K562 (cell line): ENCODE data around the gene MYO1A. TPM values are rescaled to one million over a fixed set of nuclear protein-coding genes. Genes with fewer than 3 reads are reported as not detected.

Source experiments
- ATAC-seq: fragments of 200-7000 bp; cut with Tn5 transposase; 3 replicates; pipeline ENCODE4 v1.9.1; 2020; ENCODE audit warnings: moderate library complexity
- BruUV-seq: library from RNA; stranded (reverse); fragments of 400-500 nt; replicated peaks from 2 replicates; lab custom pipeline; 2021; lab: Mats Ljungman, UMichigan
- CTCF ChIA-PET: fragments of 300-600 bp; formaldehyde crosslinking; extraction: SDS; loops from one replicate; lab custom pipeline; 2021; ENCODE audit warnings: low intra/inter-chr PET ratio; lab: Yijun Ruan, JAX
- POLR2A ChIA-PET: fragments of 300-600, 350-650 bp; sonication (Branson Sonifier 250); formaldehyde crosslinking; extraction: SDS; loops from one replicate; lab custom pipeline; 2021; ENCODE audit warnings: antibody characterized with exemption, inconsistent platforms; lab: Yijun Ruan, JAX
- DNase-seq, 4 experiments: peaks; one replicate each; pipeline versions ENCODE4 v3.0.0 to v3.0.0-alpha.2; 2011 to 2018; ENCODE audit warnings: low spot score in 3 of 4, mixed read lengths in 3 of 4; ENCODE audit errors: extremely low read depth in 1 of 4
- FAIRE-seq: peaks from 2 replicates; lab custom pipeline; 2011; peaks lifted over from hg19 to GRCh38; lab: Jason Lieb, UNC
- H2AFZ ChIP-seq: 2 replicates; pipeline ENCODE4 v1.6.0; 2011; ENCODE audit warnings: low read depth, low read length, control low read depth, inconsistent platforms
- H3K27ac ChIP-seq: fragments of 200-600 bp; 3 replicates; pipeline ENCODE4 v1.8.0; 2011; ENCODE audit warnings: low read depth, mild to moderate bottlenecking, control low read depth, inconsistent platforms, low read length, moderate library complexity, mixed read lengths; ENCODE audit errors: extremely low read depth
- H3K27me3 ChIP-seq, 2 experiments: fragments of 300-600 bp in 1 of 2; 2 replicates in 1 of 2; 3 replicates in 1 of 2; pipeline versions ENCODE4 v1.6.0 to v1.8.0; 2011; ENCODE audit warnings: inconsistent platforms in 2 of 2, low read length in 2 of 2, mild to moderate bottlenecking in 1 of 2, mixed read lengths in 1 of 2, moderate library complexity in 1 of 2; ENCODE audit not compliant: control insufficient read depth in 2 of 2, insufficient read depth in 2 of 2
- H3K36me3 ChIP-seq: fragments of 300-600 bp; 3 replicates; pipeline ENCODE4 v1.8.0; 2011; ENCODE audit warnings: mild to moderate bottlenecking, low read length, inconsistent platforms; ENCODE audit not compliant: control insufficient read depth, insufficient read depth
- H3K4me1 ChIP-seq, 2 experiments: fragments of 200-600 bp in 1 of 2; replicated peaks in 1 of 2; 2 replicates in 1 of 2; 3 replicates in 1 of 2; pipeline versions ENCODE4 v1.5.1 to v1.8.0; 2011; ENCODE audit warnings: inconsistent platforms in 2 of 2, low read length in 2 of 2, mild to moderate bottlenecking in 1 of 2, mixed read lengths in 1 of 2, moderate library complexity in 1 of 2; ENCODE audit not compliant: control insufficient read depth in 2 of 2, insufficient read depth in 2 of 2
- H3K4me2 ChIP-seq: 2 replicates; pipeline ENCODE4 v1.6.1; 2011; ENCODE audit warnings: low read length, control low read depth, inconsistent platforms, mixed read lengths; ENCODE audit not compliant: insufficient read depth
- H3K4me3 ChIP-seq: fragments of 200-600 bp; sonication (generic), shearing (Covaris generic); 2 replicates; pipeline ENCODE4 v1.5.1; 2016; ENCODE audit warnings: control low read depth, inconsistent platforms
- H3K79me2 ChIP-seq: fragments of 200-600 bp; 3 replicates; pipeline ENCODE4 v1.8.0; 2011; ENCODE audit warnings: low read length, inconsistent platforms; ENCODE audit not compliant: control insufficient read depth, insufficient read depth
- H3K9ac ChIP-seq, 2 experiments: 2 replicates each; pipeline versions ENCODE4 v1.6.0 to v1.6.1; 2011; ENCODE audit warnings: low read depth in 2 of 2, low read length in 2 of 2, control low read depth in 1 of 2, inconsistent platforms in 1 of 2, mild to moderate bottlenecking in 1 of 2, mixed read lengths in 1 of 2; ENCODE audit not compliant: insufficient read depth in 1 of 2
- H3K9me1 ChIP-seq: one replicate; pipeline ENCODE4 v1.6.0; 2011; ENCODE audit warnings: inconsistent platforms, mild to moderate bottlenecking, low read length, moderate library complexity; ENCODE audit not compliant: control insufficient read depth, insufficient read depth
- H3K9me3 ChIP-seq: replicated peaks from 2 replicates; pipeline ENCODE4 v1.5.1; 2011; ENCODE audit warnings: low read depth, low read length, inconsistent platforms; ENCODE audit not compliant: control insufficient read depth, insufficient read depth
- H4K20me1 ChIP-seq: replicated peaks from 2 replicates; pipeline ENCODE4 v1.6.1; 2011; ENCODE audit warnings: low read length, inconsistent platforms, mixed read lengths; ENCODE audit not compliant: control insufficient read depth, insufficient read depth
- CC2D1A ChIP-seq: fragments of 450-650 bp; IDR thresholded peaks from 2 replicates; pipeline ENCODE4 v1.6.1; 2017; ENCODE audit warnings: mild to moderate bottlenecking
- FOS ChIP-seq: IDR thresholded peaks from 3 replicates; pipeline ENCODE4 v1.6.1; 2011; ENCODE audit not compliant: insufficient read length; ENCODE audit errors: extremely low read depth
- POLR2AphosphoS2 ChIP-seq: IDR thresholded peaks from 2 replicates; pipeline ENCODE4 v1.6.1; 2012; ENCODE audit warnings: low read length, improper control_type of control experiment
- RCOR1 ChIP-seq, 2 experiments: IDR thresholded peaks; 2 replicates each; pipeline ENCODE4 v1.6.1; 2012; ENCODE audit warnings: low read depth in 2 of 2, low read length in 2 of 2, borderline replicate concordance in 1 of 2, improper control_type of control experiment in 1 of 2
- WGBS: fragments of 100-300 bp; shearing (Covaris generic); methylation state at CpG from one replicate; pipeline ENCODE4 v1.1.6; 2016; ENCODE audit warnings: low coverage, mixed read lengths; ENCODE audit not compliant: insufficient coverage; ENCODE audit errors: missing lambda C conversion rate; 5-methylcytosine and 5-hydroxymethylcytosine counted together
- in situ Hi-C: fragments of 300-500 bp; cut with MboI; formaldehyde crosslinking; loops from 4 replicates; pipeline ENCODE4 v1.15.0; 2018; ENCODE audit warnings: inconsistent platforms, mixed read lengths
- intact Hi-C: fragments of 100-400 bp; cut with micrococcal nuclease; formaldehyde crosslinking; loops from 2 replicates; pipeline ENCODE4 v1.14.2; 2022
- polyA plus RNA-seq, 8 experiments: library from polyadenylated mRNA; depleted of rRNA in 4 of 8; stranded (reverse) in 5 of 8; unstranded in 3 of 8; fragments of >200 nt; fragmentation: Nextera tagmentation in 2 of 8; fragmentation: Illumina TruSeq in 1 of 8; extraction: Ambion mirVana in 2 of 8; extraction: Trizol in 1 of 8; gene quantifications; 2 replicates each; pipeline versions ENCODE4 v1.2.1 to v1.2.3, GENCODE V29; 2011 to 2014; ENCODE audit warnings: inconsistent platforms in 1 of 8, missing spikeins in 1 of 8
- total RNA-seq, 7 experiments: library from RNA; depleted of rRNA in 6 of 7; stranded (reverse); fragments of >200 nt in 6 of 7; fragmentation: Illumina TruSeq in 2 of 7; extraction: Trizol in 2 of 7; gene quantifications; 2 replicates each; pipeline versions ENCODE4 v1.2.1 to v1.2.3, GENCODE V29; 2011 to 2021; ENCODE audit warnings: low replicate concordance in 1 of 7
- TF ChIP-seq, protein P1 (sequence below): sonication (generic); formaldehyde crosslinking; IDR thresholded peaks from 2 replicates; pipeline ENCODE4 v1.8.0; 2022; ENCODE audit warnings: mild to moderate bottlenecking, low read depth, missing genetic modification reagents

MYO1A gene
- total and polyA plus RNA-seq, 9 of the 15 experiments (the other 6 are each of a cell fraction or from before 2014, with no cell fraction given): 0.03 to 0.29 (median 0.14) TPM; not detected in 2

DNA sequence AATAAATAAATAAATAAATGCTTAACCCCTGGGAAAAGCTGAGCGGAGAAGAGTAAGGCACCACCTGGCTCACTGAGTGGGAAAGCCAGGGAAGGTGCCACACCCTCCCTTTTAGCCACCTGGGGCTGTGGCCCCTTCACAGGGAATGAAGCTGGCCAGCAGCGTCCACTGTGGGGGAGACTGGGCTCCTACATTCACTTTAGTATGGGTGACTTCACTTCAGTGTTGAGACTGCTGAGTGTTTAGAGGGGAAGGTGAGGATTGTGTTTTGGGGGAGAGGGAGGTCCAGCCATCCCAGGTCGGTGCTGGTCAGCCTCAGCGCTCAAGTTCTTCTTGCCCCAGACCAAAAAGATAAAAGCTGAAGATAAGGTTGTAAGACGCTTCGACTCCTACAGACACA, 40.6 kb upstream of the MYO1A start:
- Histone ChIP-seq H3K9me1 (no peaks in the 10 kb centered on the region), H3K4me3 (peak overlapping the region; percentile 37; the same call in 1 of the 2 replicates), H3K27me3 (no peaks in the 10 kb centered on the region; a peak in 1 of 5 replicates), H3K79me2 (peaks cover 42% of the 10 kb centered on the region), H3K4me1 (peaks cover 38 to 71% of the 10 kb centered on the region in 2 experiments), H2AFZ (no peak overlapping the region), H3K9ac (peak overlapping the region; percentile 52 to 80; a peak in 2 of 4 replicates), H4K20me1 (peaks cover 5% of the 10 kb centered on the region), H3K36me3 (peaks cover 46% of the 10 kb centered on the region), H3K4me2 (peak overlapping the region; percentile 76), H3K27ac (no peak overlapping the region), H3K9me3 (no peaks in the 10 kb centered on the region)
- TF ChIP-seq CC2D1A: 0 out of 2 replicates have a peak, but pooled peaks have one; percentile 7
- no peak for TF ChIP-seq FOS
- TF ChIP-seq, protein P1, sequence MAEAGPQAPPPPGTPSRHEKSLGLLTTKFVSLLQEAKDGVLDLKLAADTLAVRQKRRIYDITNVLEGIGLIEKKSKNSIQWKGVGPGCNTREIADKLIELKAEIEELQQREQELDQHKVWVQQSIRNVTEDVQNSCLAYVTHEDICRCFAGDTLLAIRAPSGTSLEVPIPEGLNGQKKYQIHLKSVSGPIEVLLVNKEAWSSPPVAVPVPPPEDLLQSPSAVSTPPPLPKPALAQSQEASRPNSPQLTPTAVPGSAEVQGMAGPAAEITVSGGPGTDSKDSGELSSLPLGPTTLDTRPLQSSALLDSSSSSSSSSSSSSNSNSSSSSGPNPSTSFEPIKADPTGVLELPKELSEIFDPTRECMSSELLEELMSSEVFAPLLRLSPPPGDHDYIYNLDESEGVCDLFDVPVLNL (CRISPR knock-in tag): no peak
- no peak for TF ChIP-seq POLR2AphosphoS2
- 0 out of 4 replicates have a peak, but pooled peaks of 1 of the 2 experiments have one; percentile 7 for TF ChIP-seq RCOR1 (IDR thresholded peaks at IDR 0.05; ENCODE audit: borderline replicate concordance in 1 of 2, low read depth in 2 of 2, low read length in 2 of 2)
- ChIA-PET POLR2A (interaction anchor here (1.3 to 6.0 kb wide), 4 partner anchors 10 to 21 kb away, joined by 3 to 44 read pairs (median 6); partner anchors contain the start of gene NEMP1), CTCF (interaction anchor here (0.9 kb wide), 1 partner anchor 21 kb away, joined by 4 read pairs; no protein-coding TSS in a partner anchor)
- DNase-seq (peak in 2 of 4 experiments; percentile 9 to 18), FAIRE-seq (peak; percentile 37), ATAC-seq (no peak)
- no TSS peak for BruUV-seq
- in situ Hi-C loops (no loop called here), intact Hi-C loops (no loop called here)
- WGBS: 18% methylated on average over 6 of the region's 6 CpGs
